Left ventricle myocardium inferior (tissue), 1 donor: ENCODE measurements around the gene LMTK2. TPM values are rescaled to one million over a fixed set of nuclear protein-coding genes. Genes with fewer than 3 reads are reported as not detected.

Experiments used
- DNase-seq: peaks from one replicate; pipeline ENCODE4 v3.0.0-alpha.2; 2020
- H3K27ac ChIP-seq: fragments of 200-600 bp; replicated peaks from 2 replicates; pipeline ENCODE4 v1.8.0; 2021
- H3K27me3 ChIP-seq: fragments of 200-600 bp; 2 replicates; pipeline ENCODE4 v1.8.0; 2021; ENCODE audit warnings: low read depth
- H3K36me3 ChIP-seq: fragments of 200-600 bp; 2 replicates; pipeline ENCODE4 v1.8.0; 2021
- H3K4me1 ChIP-seq: fragments of 200-600 bp; 2 replicates; pipeline ENCODE4 v1.8.0; 2021
- H3K4me3 ChIP-seq: fragments of 200-600 bp; 2 replicates; pipeline ENCODE4 v1.8.0; 2021; ENCODE audit warnings: mild to moderate bottlenecking, moderate library complexity
- H3K9me3 ChIP-seq: fragments of 200-600 bp; replicated peaks from 2 replicates; pipeline ENCODE4 v1.8.0; 2021
- CTCF ChIP-seq: fragments of 200-600 bp; IDR thresholded peaks from 2 replicates; pipeline ENCODE4 v1.8.0; 2021; ENCODE audit warnings: antibody characterized with exemption, mild to moderate bottlenecking, borderline replicate concordance
- intact Hi-C: fragments of 100-400 bp; cut with micrococcal nuclease; formaldehyde crosslinking; loops from one replicate; pipeline ENCODE4 v1.11.0; 2022
- total RNA-seq: library from RNA; stranded (reverse); fragmentation: NEBNext Ultra II Directional; extraction: Animal tissue kit (Norgen Biotek cat#: 25700); gene quantifications from one replicate; pipeline ENCODE4 v1.2.1, GENCODE V29; 2021
- donor health status: DM: no; HTN: yes; CAD: no; lungs with severe emphysema.

The LMTK2 gene
- total RNA-seq, 1 donor from 2014 or later = 26.9 TPM

- H3K9me3 ChIP-seq = no peaks in the 10 kb centered on the region
- peak; percentile 90 for TF ChIP-seq CTCF
- no peak overlapping the region for H3K27ac ChIP-seq
- DNase-seq = no peak
- no peak overlapping the region for H3K4me3 ChIP-seq
- peaks cover 29% of the 10 kb centered on the region for H3K4me1 ChIP-seq
- intact Hi-C loops = loop anchor here (5.0 kb wide), 2 partner anchors 61 to 146 kb away; partner anchors contain the start of gene LMTK2
- H3K27me3 ChIP-seq = no peaks in the 10 kb centered on the region
- H3K36me3 ChIP-seq = peaks cover 19% of the 10 kb centered on the region
Observed at GRCh38 chr7:98168181-98168903, 61.7 kb downstream of the LMTK2 start.

- H3K4me1 ChIP-seq = peaks cover 28% of the 10 kb centered on the region
- TF ChIP-seq CTCF = no peak
- no peaks in the 10 kb centered on the region for H3K9me3 ChIP-seq
- no peaks in the 10 kb centered on the region for H3K27me3 ChIP-seq
- no peak overlapping the region for H3K4me3 ChIP-seq
- no peak for DNase-seq
- H3K36me3 ChIP-seq = peaks cover 19% of the 10 kb centered on the region
- H3K27ac ChIP-seq = no peak overlapping the region
- intact Hi-C loops = loop anchor here (5.0 kb wide), 2 partner anchors 62 to 147 kb away; partner anchors contain the start of gene LMTK2
Observed at GRCh38 chr7:98168904-98169621, 62.4 kb downstream of the LMTK2 start.

- no peak for DNase-seq
- H3K36me3 ChIP-seq = peaks cover 31% of the 10 kb centered on the region
- H3K27ac ChIP-seq = no peak overlapping the region
- no peaks in the 10 kb centered on the region for H3K27me3 ChIP-seq
- no peak overlapping the region for H3K4me3 ChIP-seq
- peaks cover 37% of the 10 kb centered on the region for H3K4me1 ChIP-seq
- TF ChIP-seq CTCF = no peak
- H3K9me3 ChIP-seq = no peaks in the 10 kb centered on the region
- intact Hi-C loops = no loop called here
Observed at GRCh38 chr7:98170966-98171365, 64.3 kb downstream of the LMTK2 start.

- intact Hi-C loops = no loop called here
- peaks cover 31% of the 10 kb centered on the region for H3K36me3 ChIP-seq
- no peaks in the 10 kb centered on the region for H3K27me3 ChIP-seq
- no peak for DNase-seq
- TF ChIP-seq CTCF = no peak
- H3K4me1 ChIP-seq = peaks cover 36% of the 10 kb centered on the region
- no peaks in the 10 kb centered on the region for H3K9me3 ChIP-seq
- no peak overlapping the region for H3K4me3 ChIP-seq
- no peak overlapping the region for H3K27ac ChIP-seq
Observed at GRCh38 chr7:98171449-98171848, 64.8 kb downstream of the LMTK2 start.

GRCh38 chr7:98174334-98175259 lies 67.9 kb downstream of the LMTK2 start:
- Histone ChIP-seq H3K36me3 (peaks cover 35% of the 10 kb centered on the region), H3K9me3 (no peaks in the 10 kb centered on the region), H3K27me3 (no peaks in the 10 kb centered on the region), H3K27ac (peak overlapping the region; percentile 67), H3K4me3 (no peak overlapping the region), H3K4me1 (peaks cover 49% of the 10 kb centered on the region)
- peak; percentile 63 for DNase-seq
- no peak for TF ChIP-seq CTCF
- intact Hi-C loops = no loop called here
